Spleen (tissue), 11 donors: ENCODE measurements around the gene CNN3. TPM values are rescaled to one million over a fixed set of nuclear protein-coding genes. Genes with fewer than 3 reads are reported as not detected.

Experiments
- DNase-seq: peaks from one replicate; pipeline ENCODE4 v3.0.0-alpha.2; 2020
- H3K27ac ChIP-seq, 8 donors: fragments of 200-600 bp; sonication (generic) in 7 of 8; 1 replicate in 4 of 8; 2 replicates in 4 of 8; pipeline versions ENCODE4 v1.5.0 to v1.8.0; 2016 to 2021; ENCODE audit warnings: inconsistent platforms in 4 of 8, mild to moderate bottlenecking in 4 of 8, moderate library complexity in 1 of 8
- H3K27me3 ChIP-seq, 7 donors: fragments of 200-600 bp; sonication (generic) in 6 of 7; replicated peaks in 1 of 7; 1 replicate in 4 of 7; 2 replicates in 3 of 7; pipeline versions ENCODE4 v1.5.0 to v1.8.0; 2016 to 2021; ENCODE audit warnings: inconsistent platforms in 3 of 7, mild to moderate bottlenecking in 1 of 7
- H3K36me3 ChIP-seq, 6 donors: fragments of 200-600 bp; sonication (generic) in 5 of 6; 1 replicate in 4 of 6; 2 replicates in 2 of 6; pipeline versions ENCODE4 v1.5.0 to v1.8.0; 2016 to 2021; ENCODE audit warnings: inconsistent platforms in 2 of 6
- H3K4me1 ChIP-seq, 6 donors: fragments of 200-600 bp; sonication (generic) in 5 of 6; 1 replicate in 3 of 6; 2 replicates in 3 of 6; pipeline versions ENCODE4 v1.5.0 to v1.8.0; 2016 to 2021; ENCODE audit warnings: inconsistent platforms in 3 of 6
- H3K4me3 ChIP-seq, 8 donors: fragments of 200-600 bp; sonication (generic) in 7 of 8; 1 replicate in 4 of 8; 2 replicates in 4 of 8; pipeline versions ENCODE4 v1.5.0 to v1.8.0; 2016 to 2021; ENCODE audit warnings: inconsistent platforms in 4 of 8, mild to moderate bottlenecking in 4 of 8, moderate library complexity in 2 of 8
- H3K9me3 ChIP-seq, 8 donors: fragments of 200-600 bp; sonication (generic) in 7 of 8; 1 replicate in 4 of 8; 2 replicates in 4 of 8; pipeline versions ENCODE4 v1.5.0 to v1.8.0; 2016 to 2021; ENCODE audit warnings: inconsistent platforms in 4 of 8
- POLR2A ChIP-seq, 3 donors: fragments of 450-650 bp; IDR thresholded peaks; one replicate each; pipeline ENCODE4 v1.5.1; 2017; ENCODE audit warnings: antibody characterized with exemption in 3 of 3, mild to moderate bottlenecking in 1 of 3
- POLR2AphosphoS5 ChIP-seq, 3 donors: sonication (generic); formaldehyde crosslinking; IDR thresholded peaks; one replicate each; pipeline ENCODE4 v1.5.1; 2017; ENCODE audit warnings: antibody characterized with exemption in 3 of 3
- WGBS, 5 donors: extraction: QIAGEN DNeasy Blood & Tissue Kit in 3 of 5; methylation state at CpG; one replicate each; pipeline versions ENCODE4 v1.1.5 to v1.1.7; 2013 to 2018; 5-methylcytosine and 5-hydroxymethylcytosine counted together
- intact Hi-C: fragments of 100-400 bp; cut with DNase I; formaldehyde crosslinking; loops from one replicate; pipeline ENCODE4 v1.15.0; 2023; ENCODE audit warnings: low total_unique reads
- polyA plus RNA-seq, 3 donors: library from polyadenylated mRNA; stranded (reverse); fragments of 200-250 nt; gene quantifications; one replicate each; pipeline ENCODE4 v1.2.1, GENCODE V29; 2013
- total RNA-seq, 7 donors: library from RNA; depleted of rRNA in 3 of 7; stranded (reverse); fragments of >200 nt in 3 of 7; fragmentation: NEBNext Ultra II Directional in 4 of 7; extraction: Animal tissue kit (Norgen Biotek cat#: 25700) in 4 of 7; gene quantifications; one replicate each; pipeline versions ENCODE4 v1.1.0 to v1.2.1, GENCODE V29; 2016 to 2021
- TF ChIP-seq, protein P1 (sequence below), 11 experiments: fragments of 200-600 bp in 7 of 11; fragments of 450-650 bp in 4 of 11; sonication (generic) in 4 of 11; IDR thresholded peaks in 8 of 11; conservative IDR thresholded peaks in 3 of 11; 1 replicate in 7 of 11; 2 replicates in 4 of 11; pipeline versions ENCODE4 v1.4.0 to v1.8.0; 2016 to 2021; ENCODE audit warnings: antibody characterized with exemption in 11 of 11, inconsistent platforms in 4 of 11, mild to moderate bottlenecking in 1 of 11
- donor health status: healthy with polysubstance abuse.
- donor health status: DM: no; HTN: no; CAD: no; lungs with moderate emphysema.
- donor health status: DM: no; HTN: no; CAD: no.
- donor health status: Bipolar disorder and iron deficiency.
- donor health status: healthy.
- donor health status: DM: no; HTN: no; CAD: no.
- donor health status: DM: yes; HTN: yes; CAD: no.

The CNN3 gene
- total and polyA plus RNA-seq, 10 donors = 27.4 to 124 (median 105) TPM

DNA sequence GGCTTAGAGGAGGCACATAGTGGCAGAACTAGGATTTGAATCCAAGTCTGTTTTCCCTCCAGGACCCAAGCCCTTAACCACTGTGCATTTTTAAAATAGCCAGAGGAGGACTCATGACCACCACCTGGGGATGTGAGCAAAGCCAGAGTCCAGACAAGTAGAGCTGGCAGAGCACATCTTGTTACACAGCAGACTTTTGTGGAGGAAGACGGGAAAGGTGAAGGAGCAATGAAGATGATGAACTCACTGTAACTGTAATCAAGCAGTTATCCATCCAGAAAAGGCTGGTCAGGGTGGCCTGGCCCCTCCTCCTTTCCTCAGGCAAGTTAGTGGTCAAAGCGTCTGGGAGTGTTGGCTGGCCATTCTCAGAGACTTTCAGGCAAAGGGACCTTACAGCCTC, 55.9 kb downstream of the CNN3 start:
- TF ChIP-seq POLR2AphosphoS5 (IDR thresholded peaks at IDR 0.05) = no peak
- TF ChIP-seq, protein P1, sequence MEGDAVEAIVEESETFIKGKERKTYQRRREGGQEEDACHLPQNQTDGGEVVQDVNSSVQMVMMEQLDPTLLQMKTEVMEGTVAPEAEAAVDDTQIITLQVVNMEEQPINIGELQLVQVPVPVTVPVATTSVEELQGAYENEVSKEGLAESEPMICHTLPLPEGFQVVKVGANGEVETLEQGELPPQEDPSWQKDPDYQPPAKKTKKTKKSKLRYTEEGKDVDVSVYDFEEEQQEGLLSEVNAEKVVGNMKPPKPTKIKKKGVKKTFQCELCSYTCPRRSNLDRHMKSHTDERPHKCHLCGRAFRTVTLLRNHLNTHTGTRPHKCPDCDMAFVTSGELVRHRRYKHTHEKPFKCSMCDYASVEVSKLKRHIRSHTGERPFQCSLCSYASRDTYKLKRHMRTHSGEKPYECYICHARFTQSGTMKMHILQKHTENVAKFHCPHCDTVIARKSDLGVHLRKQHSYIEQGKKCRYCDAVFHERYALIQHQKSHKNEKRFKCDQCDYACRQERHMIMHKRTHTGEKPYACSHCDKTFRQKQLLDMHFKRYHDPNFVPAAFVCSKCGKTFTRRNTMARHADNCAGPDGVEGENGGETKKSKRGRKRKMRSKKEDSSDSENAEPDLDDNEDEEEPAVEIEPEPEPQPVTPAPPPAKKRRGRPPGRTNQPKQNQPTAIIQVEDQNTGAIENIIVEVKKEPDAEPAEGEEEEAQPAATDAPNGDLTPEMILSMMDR (IDR thresholded peaks at IDR 0.05 in 8 of 11, conservative IDR thresholded peaks at IDR 0.05 in 3 of 11) = no peak
- TF ChIP-seq POLR2A (IDR thresholded peaks at IDR 0.05) = no peak
- Histone ChIP-seq H3K4me3 (no peak overlapping the region), H3K27me3 (peaks cover 0 to under 1% (median 0%) of the 10 kb centered on the region in 7 donors), H3K9me3 (no peaks in the 10 kb centered on the region), H3K27ac (no peak overlapping the region), H3K36me3 (no peaks in the 10 kb centered on the region), H3K4me1 (peaks cover 0 to 4% (median 0%) of the 10 kb centered on the region in 6 donors)
- WGBS, 5 donors = 81 to 96% (median 88%) methylated on average over 2 of the region's 2 CpGs
- intact Hi-C loops = no loop called here
- DNase-seq = no peak

DNA sequence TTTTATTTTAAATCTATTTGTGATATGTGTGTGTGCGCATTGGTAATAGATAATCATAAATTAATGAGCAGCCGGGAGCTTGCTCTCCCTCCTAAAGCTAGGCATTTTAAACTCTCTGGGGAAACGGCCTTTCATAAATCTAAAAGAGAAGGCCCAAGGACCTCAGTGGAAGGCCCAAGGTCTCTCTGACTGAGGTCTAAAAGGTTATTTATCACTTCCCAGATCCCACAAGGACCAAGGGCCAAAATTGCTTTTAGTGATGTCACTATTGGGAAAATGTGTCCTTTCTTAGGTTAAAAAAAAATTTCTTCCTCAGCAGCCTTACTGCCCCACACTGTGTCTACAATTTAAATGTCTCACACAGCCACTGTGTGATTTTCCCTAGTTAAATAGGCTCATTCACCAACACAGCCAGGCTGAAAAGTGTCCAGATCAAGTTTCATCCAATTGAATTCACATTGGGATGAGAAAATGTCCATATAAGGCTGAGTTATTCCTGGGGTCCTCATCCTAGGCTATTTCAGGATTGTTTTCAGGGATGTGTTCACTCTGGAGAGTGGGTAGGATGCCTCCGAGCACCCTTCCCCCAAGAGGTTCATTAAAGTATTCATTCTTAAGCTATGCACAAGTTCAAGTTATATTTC, 60.6 kb downstream of the CNN3 start:
- no peak overlapping the region for H3K4me3 ChIP-seq
- no peak for TF ChIP-seq POLR2AphosphoS5 (IDR thresholded peaks at IDR 0.05)
- TF ChIP-seq, protein P1 (IDR thresholded peaks at IDR 0.05 in 8 of 11, conservative IDR thresholded peaks at IDR 0.05 in 3 of 11) = no peak
- TF ChIP-seq POLR2A (IDR thresholded peaks at IDR 0.05) = no peak
- intact Hi-C loops = no loop called here

DNA sequence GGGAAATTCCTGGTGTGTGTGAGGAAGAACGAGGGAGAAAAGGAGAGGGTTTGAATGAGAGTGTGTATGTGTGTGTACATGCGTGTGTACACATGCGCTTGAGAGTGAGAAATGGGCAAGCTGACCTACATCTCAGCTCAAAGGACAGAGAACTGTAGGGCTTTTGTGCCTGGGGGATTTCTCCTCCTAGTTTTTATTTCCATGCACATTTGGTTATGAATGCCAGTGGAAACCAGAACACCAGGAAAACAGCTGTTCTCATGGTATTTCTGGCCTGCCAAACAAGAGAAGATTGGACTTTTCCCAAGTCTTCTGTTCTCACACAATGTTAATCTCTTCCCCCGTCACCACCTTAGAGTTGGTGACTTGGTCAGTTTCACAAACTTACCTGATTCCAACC, 61.5 kb downstream of the CNN3 start:
- H3K27ac ChIP-seq = peak overlapping the region in 4 of 8 donors; percentile 16 to 59 (median 34)
- peaks cover 0 to 24% (median 4%) of the 10 kb centered on the region in 6 donors for H3K4me1 ChIP-seq
- intact Hi-C loops = no loop called here
- H3K27me3 ChIP-seq = no peaks in the 10 kb centered on the region
- no peak overlapping the region for H3K4me3 ChIP-seq
- H3K36me3 ChIP-seq = no peaks in the 10 kb centered on the region
- no peak for DNase-seq
- 75 to 89% (median 84%) methylated on average over 4 of the region's 4 CpGs for WGBS, 5 donors
- no peaks in the 10 kb centered on the region for H3K9me3 ChIP-seq
- no peak for TF ChIP-seq POLR2AphosphoS5 (IDR thresholded peaks at IDR 0.05)
- no peak for TF ChIP-seq POLR2A (IDR thresholded peaks at IDR 0.05)

More for the DNA sequence above, 60.6 kb downstream of the CNN3 start:
- 67 to 87% (median 83%) methylated on average over 4 of the region's 4 CpGs for WGBS, 5 donors
- Histone ChIP-seq H3K4me1 (peaks cover 0 to 24% (median 4%) of the 10 kb centered on the region in 6 donors), H3K36me3 (no peaks in the 10 kb centered on the region), H3K27me3 (no peaks in the 10 kb centered on the region), H3K9me3 (no peaks in the 10 kb centered on the region), H3K27ac (peak overlapping the region in 5 of 8 donors; percentile 7 to 59 (median 21))
- DNase-seq = no peak

DNA sequence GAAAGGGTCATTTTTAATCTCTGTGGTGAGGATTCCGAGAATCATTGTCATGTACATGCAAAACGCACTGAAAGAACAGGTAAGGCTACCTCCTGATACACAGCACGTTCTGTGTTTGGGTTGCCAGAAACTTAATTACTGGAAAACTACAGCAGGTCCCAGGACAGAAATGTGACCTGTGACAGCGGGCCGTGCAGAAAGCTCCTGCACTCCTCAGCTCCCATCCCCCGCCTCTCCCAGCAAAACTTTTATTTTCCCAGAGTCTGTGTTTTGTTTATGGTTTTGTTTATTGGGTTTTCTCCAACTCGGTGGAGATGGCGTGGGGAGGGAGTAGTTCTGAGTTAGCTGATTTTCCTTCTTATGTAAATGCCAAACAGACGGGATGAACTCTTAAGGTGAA, 62.1 kb downstream of the CNN3 start:
- H3K4me1 ChIP-seq = peaks cover 0 to 24% (median 4%) of the 10 kb centered on the region in 6 donors
- H3K36me3 ChIP-seq = no peaks in the 10 kb centered on the region
- TF ChIP-seq, protein P1 (IDR thresholded peaks at IDR 0.05 in 8 of 11, conservative IDR thresholded peaks at IDR 0.05 in 3 of 11) = no peak
- no peak for TF ChIP-seq POLR2AphosphoS5 (IDR thresholded peaks at IDR 0.05)
- TF ChIP-seq POLR2A (IDR thresholded peaks at IDR 0.05) = no peak
- H3K27me3 ChIP-seq = no peaks in the 10 kb centered on the region
- WGBS, 5 donors = 75 to 89% (median 88%) methylated on average over 9 of the region's 9 CpGs
- peak overlapping the region in 3 of 8 donors; percentile 47 to 59 (median 55) for H3K27ac ChIP-seq
- intact Hi-C loops = no loop called here
- DNase-seq = no peak
- H3K4me3 ChIP-seq = no peak overlapping the region
- no peaks in the 10 kb centered on the region for H3K9me3 ChIP-seq
